GM12801 (cell line): ENCODE results near the gene TK1.

Experiments used
- TF ChIP-seq, protein P1 (sequence below): IDR thresholded peaks from one replicate; pipeline ENCODE4 v1.5.1; 2011; ENCODE audit warnings: control low read depth; ENCODE audit not compliant: insufficient read length; ENCODE audit errors: extremely low read depth

Gene TK1

GRCh38 chr17:78225088-78225865 is 38.4 kb upstream of the TK1 start:
- TF ChIP-seq, protein P1, sequence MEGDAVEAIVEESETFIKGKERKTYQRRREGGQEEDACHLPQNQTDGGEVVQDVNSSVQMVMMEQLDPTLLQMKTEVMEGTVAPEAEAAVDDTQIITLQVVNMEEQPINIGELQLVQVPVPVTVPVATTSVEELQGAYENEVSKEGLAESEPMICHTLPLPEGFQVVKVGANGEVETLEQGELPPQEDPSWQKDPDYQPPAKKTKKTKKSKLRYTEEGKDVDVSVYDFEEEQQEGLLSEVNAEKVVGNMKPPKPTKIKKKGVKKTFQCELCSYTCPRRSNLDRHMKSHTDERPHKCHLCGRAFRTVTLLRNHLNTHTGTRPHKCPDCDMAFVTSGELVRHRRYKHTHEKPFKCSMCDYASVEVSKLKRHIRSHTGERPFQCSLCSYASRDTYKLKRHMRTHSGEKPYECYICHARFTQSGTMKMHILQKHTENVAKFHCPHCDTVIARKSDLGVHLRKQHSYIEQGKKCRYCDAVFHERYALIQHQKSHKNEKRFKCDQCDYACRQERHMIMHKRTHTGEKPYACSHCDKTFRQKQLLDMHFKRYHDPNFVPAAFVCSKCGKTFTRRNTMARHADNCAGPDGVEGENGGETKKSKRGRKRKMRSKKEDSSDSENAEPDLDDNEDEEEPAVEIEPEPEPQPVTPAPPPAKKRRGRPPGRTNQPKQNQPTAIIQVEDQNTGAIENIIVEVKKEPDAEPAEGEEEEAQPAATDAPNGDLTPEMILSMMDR = no peak

DNA sequence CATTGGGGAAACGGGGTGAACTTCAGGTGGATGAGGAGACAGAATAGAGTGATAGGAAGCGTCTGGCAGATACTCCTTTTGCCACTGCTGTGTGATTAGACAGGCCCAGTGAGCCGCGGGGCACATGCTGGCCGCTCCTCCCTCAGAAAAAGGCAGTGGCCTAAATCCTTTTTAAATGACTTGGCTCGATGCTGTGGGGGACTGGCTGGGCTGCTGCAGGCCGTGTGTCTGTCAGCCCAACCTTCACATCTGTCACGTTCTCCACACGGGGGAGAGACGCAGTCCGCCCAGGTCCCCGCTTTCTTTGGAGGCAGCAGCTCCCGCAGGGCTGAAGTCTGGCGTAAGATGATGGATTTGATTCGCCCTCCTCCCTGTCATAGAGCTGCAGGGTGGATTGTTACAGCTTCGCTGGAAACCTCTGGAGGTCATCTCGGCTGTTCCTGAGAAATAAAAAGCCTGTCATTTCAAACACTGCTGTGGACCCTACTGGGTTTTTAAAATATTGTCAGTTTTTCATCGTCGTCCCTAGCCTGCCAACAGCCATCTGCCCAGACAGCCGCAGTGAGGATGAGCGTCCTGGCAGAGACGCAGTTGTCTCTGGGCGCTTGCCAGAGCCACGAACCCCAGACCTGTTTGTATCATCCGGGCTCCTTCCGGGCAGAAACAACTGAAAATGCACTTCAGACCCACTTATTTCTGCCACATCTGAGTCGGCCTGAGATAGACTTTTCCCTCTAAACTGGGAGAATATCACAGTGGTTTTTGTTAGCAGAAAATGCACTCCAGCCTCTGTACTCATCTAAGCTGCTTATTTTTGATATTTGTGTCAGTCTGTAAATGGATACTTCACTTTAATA is 37.6 kb upstream of the TK1 start:
- TF ChIP-seq, protein P1 = no peak

DNA sequence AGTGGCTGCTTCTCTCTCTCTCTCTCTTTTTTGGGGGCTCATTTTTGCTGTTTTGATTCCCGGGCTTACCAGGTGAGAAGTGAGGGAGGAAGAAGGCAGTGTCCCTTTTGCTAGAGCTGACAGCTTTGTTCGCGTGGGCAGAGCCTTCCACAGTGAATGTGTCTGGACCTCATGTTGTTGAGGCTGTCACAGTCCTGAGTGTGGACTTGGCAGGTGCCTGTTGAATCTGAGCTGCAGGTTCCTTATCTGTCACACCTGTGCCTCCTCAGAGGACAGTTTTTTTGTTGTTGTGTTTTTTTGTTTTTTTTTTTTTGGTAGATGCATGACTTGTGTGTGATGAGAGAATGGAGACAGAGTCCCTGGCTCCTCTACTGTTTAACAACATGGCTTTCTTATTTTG is 36.9 kb upstream of the TK1 start:
- TF ChIP-seq, protein P1 = no peak

DNA sequence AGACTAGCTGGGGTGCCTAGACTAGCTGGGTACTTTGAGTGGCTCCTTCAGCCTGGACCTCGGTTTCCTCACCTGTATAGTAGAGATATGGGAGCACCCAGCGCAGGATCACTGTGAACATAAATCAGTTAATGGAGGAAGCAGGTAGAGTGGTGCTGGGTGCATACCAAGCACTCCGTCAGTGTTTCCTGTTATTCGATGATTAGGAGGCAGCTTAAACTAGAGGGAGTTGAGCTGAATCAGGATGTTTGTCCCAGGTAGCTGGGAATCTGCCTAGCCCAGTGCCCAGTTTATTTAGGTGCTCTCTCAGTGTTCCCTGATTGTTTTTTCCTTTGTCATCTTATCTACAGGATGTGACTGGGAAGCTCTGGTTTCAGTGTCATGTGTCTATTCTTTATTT is 36.2 kb upstream of the TK1 start:
- TF ChIP-seq, protein P1 = no peak

- TF ChIP-seq, protein P1 = no peak
These were observed 32.7 kb upstream of the TK1 start for GRCh38 chr17:78219396-78220150.

DNA sequence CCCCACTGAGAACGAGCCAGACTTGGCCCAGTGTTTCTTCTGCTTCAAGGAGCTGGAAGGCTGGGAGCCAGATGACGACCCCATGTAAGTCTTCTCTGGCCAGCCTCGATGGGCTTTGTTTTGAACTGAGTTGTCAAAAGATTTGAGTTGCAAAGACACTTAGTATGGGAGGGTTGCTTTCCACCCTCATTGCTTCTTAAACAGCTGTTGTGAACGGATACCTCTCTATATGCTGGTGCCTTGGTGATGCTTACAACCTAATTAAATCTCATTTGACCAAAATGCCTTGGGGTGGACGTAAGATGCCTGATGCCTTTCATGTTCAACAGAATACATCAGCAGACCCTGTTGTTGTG is 27.8 kb upstream of the TK1 start:
- TF ChIP-seq, protein P1 = no peak

DNA sequence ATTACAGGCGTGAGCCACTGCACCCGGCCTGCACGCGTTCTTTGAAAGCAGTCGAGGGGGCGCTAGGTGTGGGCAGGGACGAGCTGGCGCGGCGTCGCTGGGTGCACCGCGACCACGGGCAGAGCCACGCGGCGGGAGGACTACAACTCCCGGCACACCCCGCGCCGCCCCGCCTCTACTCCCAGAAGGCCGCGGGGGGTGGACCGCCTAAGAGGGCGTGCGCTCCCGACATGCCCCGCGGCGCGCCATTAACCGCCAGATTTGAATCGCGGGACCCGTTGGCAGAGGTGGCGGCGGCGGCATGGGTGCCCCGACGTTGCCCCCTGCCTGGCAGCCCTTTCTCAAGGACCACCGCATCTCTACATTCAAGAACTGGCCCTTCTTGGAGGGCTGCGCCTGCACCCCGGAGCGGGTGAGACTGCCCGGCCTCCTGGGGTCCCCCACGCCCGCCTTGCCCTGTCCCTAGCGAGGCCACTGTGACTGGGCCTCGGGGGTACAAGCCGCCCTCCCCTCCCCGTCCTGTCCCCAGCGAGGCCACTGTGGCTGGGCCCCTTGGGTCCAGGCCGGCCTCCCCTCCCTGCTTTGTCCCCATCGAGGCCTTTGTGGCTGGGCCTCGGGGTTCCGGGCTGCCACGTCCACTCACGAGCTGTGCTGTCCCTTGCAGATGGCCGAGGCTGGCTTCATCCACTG is 27.3 kb upstream of the TK1 start, which contains the start of gene BIRC5:
TSS of gene BIRC5 (plus strand) at position 238 of the 690 bp plus-strand sequence. CDS start at position 302, 64 bp downstream.
- TF ChIP-seq, protein P1 = no peak
